ENCODE measurements around the gene YARS2. TPM values are rescaled to one million over a fixed set of nuclear protein-coding genes. Genes with fewer than 3 reads are reported as not detected.
"Not testable (repeated sequence)": the region's sequence is repeated elsewhere in the genome, so short reads cannot be mapped to it uniquely, and the experiment has no call there.

YARS2 gene
- total and polyA plus RNA-seq, 12 donors, result 6.9 to 53.4 (median 19.3) TPM

DNA sequence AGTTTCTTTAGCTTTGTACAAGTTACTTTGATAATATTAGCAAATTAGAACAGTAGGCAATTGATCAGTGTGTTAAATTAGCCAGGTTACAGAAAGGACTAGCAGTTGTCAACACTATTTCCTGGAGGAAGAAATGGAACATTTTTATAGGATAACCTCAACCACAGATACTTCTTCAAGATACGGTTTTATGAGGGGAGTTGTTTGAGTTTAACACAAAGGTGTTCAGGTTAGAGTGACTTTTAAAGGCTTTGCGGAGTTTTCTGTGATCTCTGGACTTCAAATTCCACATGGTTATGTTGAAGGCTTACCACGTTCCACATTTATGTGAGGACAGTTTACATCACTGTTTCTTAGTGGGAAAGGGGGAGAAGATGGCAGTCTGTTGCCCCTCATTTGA is 19.3 kb downstream of the YARS2 start:
- intact Hi-C loops (cut with DNase I), result no loop called here
- Histone ChIP-seq H3K27ac (no peak overlapping the region), H3K9me3 (replicated peaks in 1 of 3) (no peaks in the 10 kb centered on the region), H3K36me3 (replicated peaks in 1 of 2) (peaks cover 0 to 29% of the 10 kb centered on the region in 2 donors), H3K4me3 (no peak overlapping the region), H3K27me3 (no peaks in the 10 kb centered on the region), H3K4me1 (replicated peaks in 1 of 2) (no peaks in the 10 kb centered on the region)
- no peak for TF ChIP-seq POLR2A (IDR thresholded peaks at IDR 0.05)
- TF ChIP-seq, protein P1, sequence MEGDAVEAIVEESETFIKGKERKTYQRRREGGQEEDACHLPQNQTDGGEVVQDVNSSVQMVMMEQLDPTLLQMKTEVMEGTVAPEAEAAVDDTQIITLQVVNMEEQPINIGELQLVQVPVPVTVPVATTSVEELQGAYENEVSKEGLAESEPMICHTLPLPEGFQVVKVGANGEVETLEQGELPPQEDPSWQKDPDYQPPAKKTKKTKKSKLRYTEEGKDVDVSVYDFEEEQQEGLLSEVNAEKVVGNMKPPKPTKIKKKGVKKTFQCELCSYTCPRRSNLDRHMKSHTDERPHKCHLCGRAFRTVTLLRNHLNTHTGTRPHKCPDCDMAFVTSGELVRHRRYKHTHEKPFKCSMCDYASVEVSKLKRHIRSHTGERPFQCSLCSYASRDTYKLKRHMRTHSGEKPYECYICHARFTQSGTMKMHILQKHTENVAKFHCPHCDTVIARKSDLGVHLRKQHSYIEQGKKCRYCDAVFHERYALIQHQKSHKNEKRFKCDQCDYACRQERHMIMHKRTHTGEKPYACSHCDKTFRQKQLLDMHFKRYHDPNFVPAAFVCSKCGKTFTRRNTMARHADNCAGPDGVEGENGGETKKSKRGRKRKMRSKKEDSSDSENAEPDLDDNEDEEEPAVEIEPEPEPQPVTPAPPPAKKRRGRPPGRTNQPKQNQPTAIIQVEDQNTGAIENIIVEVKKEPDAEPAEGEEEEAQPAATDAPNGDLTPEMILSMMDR (IDR thresholded peaks at IDR 0.05), result no peak
- no peak for DNase-seq
- WGBS, 4 donors, result 83 to 91% (median 88%) methylated on average over 3 of the region's 3 CpGs

DNA sequence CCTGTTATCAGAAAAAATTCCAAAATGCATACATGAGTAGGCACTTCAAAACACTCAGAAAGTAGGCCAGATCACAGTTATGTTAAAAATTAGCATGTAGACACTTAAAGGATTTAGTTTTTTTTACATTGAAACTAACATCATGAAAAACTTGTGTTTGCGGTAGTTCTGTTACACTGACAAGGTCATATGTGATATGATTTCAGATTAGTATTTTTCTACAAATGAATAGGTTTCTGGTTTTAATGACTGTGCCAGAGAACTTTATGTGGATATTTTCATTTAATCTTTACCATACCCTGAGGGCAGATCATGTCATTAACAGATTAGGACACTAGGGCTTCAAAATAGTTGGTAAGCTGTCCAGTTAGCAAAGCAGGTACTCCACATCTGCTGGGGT is 20.7 kb downstream of the YARS2 start:
- Histone ChIP-seq H3K4me3 (no peak overlapping the region), H3K27me3 (no peaks in the 10 kb centered on the region), H3K4me1 (replicated peaks in 1 of 2) (no peaks in the 10 kb centered on the region), H3K36me3 (replicated peaks in 1 of 2) (peaks cover 0 to 29% of the 10 kb centered on the region in 2 donors), H3K27ac (no peak overlapping the region), H3K9me3 (replicated peaks in 1 of 3) (no peaks in the 10 kb centered on the region)
- 64 to 76% (median 74%) methylated on average over 1 of the region's 1 CpG for WGBS, 4 donors
- TF ChIP-seq, protein P1 (IDR thresholded peaks at IDR 0.05), result no peak
- TF ChIP-seq POLR2A (IDR thresholded peaks at IDR 0.05), result no peak
- intact Hi-C loops (cut with DNase I), result no loop called here
- DNase-seq, result no peak

- Histone ChIP-seq H3K27ac (no peak overlapping the region), H3K4me3 (no peak overlapping the region), H3K27me3 (no peaks in the 10 kb centered on the region), H3K9me3 (replicated peaks in 1 of 3) (no peaks in the 10 kb centered on the region), H3K36me3 (replicated peaks in 1 of 2) (peaks cover 0 to 17% of the 10 kb centered on the region in 2 donors), H3K4me1 (replicated peaks in 1 of 2) (no peaks in the 10 kb centered on the region)
- intact Hi-C loops (cut with DNase I), result no loop called here
- DNase-seq, result no peak
- no peak for TF ChIP-seq POLR2A (IDR thresholded peaks at IDR 0.05)
- TF ChIP-seq, protein P1 (IDR thresholded peaks at IDR 0.05), result no peak
- WGBS, 4 donors, result 85 to 87% (median 86%) methylated on average over 3 of the region's 3 CpGs
Observed at GRCh38 chr12:32727237-32727636, 28.5 kb downstream of the YARS2 start.

GRCh38 chr12:32726286-32726685 is 29.4 kb downstream of the YARS2 start:
- H3K27ac ChIP-seq, result no peak overlapping the region
- intact Hi-C loops (cut with DNase I), result no loop called here
- DNase-seq, result no peak
- no peaks in the 10 kb centered on the region for H3K4me1 ChIP-seq (replicated peaks in 1 of 2)
- no peaks in the 10 kb centered on the region for H3K9me3 ChIP-seq (replicated peaks in 1 of 3)
- WGBS, 4 donors, result 95 to 98% (median 97%) methylated on average over 2 of the region's 2 CpGs
- no peaks in the 10 kb centered on the region for H3K27me3 ChIP-seq
- H3K36me3 ChIP-seq (replicated peaks in 1 of 2), result peaks cover 0 to 24% of the 10 kb centered on the region in 2 donors
- TF ChIP-seq, protein P1 (IDR thresholded peaks at IDR 0.05), result no peak
- TF ChIP-seq POLR2A (IDR thresholded peaks at IDR 0.05), result no peak
- no peak overlapping the region for H3K4me3 ChIP-seq

- 91 to 100% (median 96%) methylated on average over 3 of the region's 3 CpGs for WGBS, 4 donors
- intact Hi-C loops (cut with DNase I); DNase-seq: not testable (repeated sequence)
Observed at GRCh38 chr12:32725308-32725707, 30.4 kb downstream of the YARS2 start.

More at GRCh38 chr12:32725308-32725707, 30.4 kb downstream of the YARS2 start:
- not testable (repeated sequence) for H3K4me1 ChIP-seq (replicated peaks in 1 of 2); H3K4me3 ChIP-seq; H3K9me3 ChIP-seq (replicated peaks in 1 of 3); H3K27ac ChIP-seq; H3K27me3 ChIP-seq
- H3K36me3 ChIP-seq (replicated peaks in 1 of 2), result peaks cover 0 to 29% of the 10 kb centered on the region in 2 donors

All from adrenal gland (tissue), 12 donors.